Measurements from ENCODE around the gene CIAO3.

The CIAO3 gene

DNA sequence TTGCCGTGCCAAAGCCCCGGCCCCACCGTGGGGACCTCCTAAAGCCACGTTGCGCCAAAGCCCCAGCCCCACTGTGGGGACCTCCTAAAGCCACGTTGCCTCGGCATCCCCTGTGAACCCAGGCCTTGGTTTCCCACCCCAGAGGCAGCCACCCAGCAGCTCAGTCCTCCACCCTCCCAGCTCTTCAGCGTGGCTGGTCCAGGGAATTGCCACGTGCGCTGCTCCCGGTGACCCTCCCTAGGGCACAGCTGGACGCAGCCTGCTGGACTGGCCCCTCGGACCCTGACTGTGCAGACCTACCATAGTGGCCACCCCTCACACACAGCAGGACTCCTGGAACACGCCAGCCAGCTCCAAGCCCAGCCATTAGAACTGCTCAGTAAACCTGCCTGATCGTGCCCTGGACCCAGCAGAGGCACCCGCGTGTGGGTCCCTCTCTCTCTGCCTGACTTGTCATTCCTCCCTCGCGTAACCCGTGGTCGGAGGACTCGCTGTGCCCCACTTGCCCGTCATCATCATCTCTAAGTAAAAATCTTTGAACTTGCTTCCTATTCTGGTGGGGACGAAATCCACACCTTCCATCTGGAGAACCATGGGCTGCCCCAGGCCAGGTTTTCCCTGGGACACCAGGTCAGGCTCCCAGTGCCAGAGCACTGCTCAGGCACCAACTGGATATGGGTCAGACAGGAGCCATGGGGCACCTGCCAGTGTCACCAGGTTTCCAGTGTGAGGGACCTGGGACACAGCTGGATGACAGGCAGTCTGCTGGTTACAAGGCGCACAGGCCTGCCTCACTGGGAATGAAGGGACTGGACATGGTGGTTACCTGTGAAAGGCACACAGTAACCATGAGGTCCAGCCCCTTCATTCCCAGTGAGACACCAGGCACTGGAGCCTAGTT, 5.6 kb downstream of the CIAO3 start:
- DNase-seq (ENCODE audit: low read depth in 2 of 2), result no peak

GRCh38 chr16:734208-734980, 6.4 kb downstream of the CIAO3 start:
- no peak for DNase-seq (ENCODE audit: low read depth in 2 of 2)

DNA sequence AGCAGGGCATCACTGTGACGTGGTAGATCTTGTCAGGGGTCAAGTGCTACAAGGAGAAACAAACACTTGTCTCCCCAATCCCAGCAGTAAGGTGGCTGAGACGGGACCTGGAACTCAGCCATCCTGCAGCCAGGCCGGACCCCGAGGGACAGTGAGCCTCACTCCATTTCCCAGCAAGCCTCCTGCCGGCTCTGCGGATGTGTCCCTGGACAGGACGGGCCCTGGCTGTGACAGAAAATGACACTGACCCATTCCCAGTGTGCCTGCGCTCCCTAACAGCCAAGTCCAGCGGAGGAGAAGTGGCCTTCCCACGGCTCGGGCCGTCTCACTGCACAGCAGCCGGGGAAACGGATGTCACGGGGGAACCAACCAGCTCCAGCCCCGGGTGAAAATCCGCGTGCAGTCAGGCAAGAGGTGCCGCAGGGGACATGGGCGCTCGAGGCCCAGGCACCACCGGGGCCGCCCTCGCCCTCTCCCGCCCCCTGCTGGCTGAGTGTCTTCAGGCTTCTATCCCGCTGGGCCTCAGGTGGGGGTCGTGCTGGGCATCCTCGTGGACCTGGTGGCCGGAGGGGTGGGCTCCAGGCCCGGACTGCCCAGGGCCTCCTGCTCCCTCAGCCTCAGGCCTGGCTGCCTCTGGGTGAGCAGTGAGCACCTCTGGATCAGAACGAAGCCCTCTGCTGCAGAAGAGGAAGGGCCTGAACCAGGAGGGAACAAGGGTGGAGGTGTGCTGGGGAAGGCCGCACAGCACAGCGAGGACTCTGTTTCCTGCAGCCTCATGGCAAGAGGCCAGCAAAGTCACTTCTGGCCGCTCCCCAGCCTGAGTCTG, 7.2 kb downstream of the CIAO3 start:
- no peak for DNase-seq (ENCODE audit: low read depth in 2 of 2)

DNA sequence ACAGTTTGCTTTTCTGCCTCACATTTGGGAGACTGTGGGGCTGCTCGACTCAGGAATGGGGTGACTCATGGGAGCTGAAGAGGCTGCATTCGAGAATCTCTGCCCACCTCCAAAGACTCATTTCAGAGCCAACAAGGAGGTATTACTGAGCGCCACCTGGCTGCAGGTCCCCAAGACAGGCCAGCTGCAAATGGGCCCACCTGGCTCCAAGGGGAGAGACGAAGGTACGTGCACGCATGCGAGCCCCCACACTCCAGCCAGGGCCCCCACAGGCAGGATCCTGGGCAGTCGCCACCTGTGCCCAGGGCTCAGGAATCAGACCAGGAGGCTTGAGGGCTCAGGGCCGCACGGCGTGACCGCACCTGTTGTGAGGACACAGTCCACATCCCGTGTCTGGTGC, 7.9 kb downstream of the CIAO3 start:
- no peak for DNase-seq (ENCODE audit: low read depth in 2 of 2)

DNA sequence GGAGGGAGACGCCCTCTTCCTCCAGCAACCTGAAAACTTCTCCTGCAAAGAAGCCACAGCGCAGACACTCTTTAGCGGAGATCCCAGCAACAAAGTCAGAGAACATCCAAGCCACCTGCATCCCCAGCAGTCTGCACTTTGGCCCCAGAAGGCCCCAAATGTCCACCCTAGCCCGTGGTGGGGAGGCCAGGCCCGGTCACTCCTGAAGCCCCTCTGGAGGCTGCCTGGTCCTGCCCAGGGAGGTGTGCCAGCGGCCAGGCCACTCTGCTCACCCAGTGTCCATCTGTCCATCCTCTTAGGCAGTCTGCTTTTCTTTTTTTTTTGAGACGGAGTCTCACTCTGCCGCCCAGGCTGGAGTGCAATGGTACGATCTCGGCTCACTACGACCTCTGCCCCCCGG, 8.5 kb downstream of the CIAO3 start:
- DNase-seq (ENCODE audit: low read depth in 2 of 2), result no peak

DNA sequence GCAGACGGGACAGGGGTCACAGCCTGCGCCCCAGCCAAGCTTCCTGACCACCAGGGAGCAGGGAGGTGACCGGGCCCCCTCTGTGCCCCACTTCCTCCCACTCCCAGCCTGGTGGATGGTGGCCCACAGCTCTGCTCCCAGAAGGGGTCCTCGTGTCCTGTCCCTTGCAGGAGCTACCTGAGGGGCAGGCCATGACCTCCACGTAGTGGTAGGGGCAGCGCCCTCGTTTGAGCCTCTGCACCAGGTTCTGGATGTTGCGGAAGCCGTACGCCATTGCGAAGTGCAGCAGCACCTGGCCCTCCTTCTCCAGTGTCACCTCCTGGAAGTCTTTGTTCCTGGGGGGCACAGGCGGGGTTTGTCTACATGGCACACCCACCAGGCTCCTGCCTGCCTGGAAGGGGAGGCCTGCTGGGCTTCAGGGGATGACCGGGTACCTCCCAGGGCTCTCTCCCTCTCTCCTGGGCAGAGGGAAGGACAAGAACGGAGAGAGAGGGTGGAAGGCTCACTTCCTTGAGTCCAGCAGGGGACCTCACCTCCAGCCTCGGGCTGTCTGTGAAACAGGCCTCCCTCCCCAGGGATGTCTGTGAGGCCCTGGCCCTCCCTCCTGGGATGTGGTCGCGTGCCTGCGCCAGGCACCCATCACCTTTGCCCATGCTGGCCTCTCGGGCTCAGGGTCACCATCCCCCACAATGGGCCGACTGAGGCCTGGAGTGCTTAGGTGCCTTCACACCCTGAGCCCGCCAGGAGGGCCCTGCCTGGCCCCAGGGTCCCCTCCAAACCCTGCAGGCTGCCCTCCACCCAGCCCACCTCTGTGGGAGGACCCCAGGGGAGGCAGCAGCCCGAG, 9.9 kb downstream of the CIAO3 start:
- no peak for DNase-seq (ENCODE audit: low read depth in 2 of 2)

DNA sequence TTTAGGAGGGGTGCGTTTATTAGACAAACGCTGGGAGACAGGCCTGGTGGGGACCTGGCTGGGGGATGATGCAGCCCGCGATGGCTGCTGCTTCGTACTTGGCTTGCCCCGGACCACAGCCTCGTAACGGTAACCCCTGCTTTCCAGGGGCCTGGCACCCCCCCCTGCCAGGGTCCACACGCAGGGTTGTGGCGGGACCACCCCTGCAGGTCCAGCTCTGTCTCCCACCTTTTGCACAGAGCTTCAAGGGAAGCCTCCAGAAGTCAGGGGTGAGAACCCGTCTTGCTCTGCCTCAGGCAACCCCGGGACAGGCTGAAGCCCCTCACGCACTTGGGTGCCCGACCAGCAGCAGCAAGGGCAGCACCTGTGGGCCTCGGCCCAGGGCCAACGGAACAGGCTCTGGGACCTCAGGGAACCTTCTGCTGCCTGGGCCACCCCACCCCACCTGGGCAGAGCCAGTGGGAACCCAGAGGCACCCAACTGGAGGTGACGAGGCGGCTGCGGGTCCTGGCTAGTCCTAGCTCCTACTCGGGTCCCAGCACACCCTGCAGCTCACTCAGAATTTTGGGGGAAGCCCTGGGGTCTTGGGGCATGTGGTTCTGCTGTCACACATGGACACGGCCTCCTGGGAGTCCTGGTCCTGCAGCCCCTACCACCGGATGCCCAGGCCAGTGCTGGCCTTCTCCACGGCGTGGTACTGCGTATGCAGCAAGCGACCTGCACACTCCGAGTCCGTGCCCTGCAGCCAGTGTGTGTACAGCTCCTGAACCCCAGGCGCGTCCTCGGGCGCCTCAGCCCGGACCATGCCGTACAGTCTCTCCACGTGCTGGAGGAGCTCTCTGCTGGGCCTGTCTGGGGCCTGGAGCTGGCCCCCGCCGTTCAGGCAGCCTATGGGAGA, 10.8 kb downstream of the CIAO3 start:
- DNase-seq (ENCODE audit: low read depth in 2 of 2), result no peak

DNA sequence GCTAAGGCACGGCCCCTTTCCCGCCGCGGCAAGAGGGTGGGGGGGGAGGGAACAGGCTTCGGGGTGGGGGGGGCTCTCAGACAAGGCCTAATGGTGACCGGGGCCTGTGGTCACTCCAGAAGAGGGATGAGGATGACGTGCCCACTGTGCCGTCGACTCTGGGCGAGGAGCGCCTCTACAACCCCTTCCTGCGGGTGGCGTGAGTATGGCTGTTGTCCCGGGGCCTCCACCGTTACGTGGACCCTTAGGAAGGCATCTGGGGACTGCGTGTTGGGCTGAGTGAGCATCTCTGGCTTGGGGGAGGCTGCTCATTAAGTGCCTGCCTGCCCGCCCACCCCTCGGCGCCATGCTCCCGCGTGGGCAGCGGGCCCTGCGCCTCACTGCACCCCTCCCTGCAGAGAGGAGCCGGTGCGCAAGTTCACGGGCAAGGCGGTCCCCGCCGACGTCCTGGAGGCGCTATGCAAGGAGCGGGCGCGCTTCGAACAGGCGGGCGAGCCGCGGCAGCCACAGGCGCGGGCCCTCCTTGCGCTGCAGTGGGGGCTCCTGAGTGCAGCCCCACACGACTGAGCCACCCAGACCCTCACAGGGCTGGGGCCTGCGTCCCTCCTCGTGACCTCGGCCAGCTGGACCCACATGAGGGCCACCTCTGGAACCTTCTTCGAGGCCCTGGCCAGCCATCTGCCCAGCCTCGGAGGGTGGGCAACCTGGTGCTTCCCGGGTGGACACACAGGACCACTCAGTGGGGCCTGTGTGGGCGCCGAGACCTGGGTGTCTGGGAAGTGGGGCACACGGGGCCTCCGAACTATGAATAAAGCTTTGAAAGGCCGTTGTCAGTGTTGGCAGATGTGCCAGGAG, 11.7 kb downstream of the CIAO3 start:
- DNase-seq (ENCODE audit: low read depth in 2 of 2), result no peak

DNA sequence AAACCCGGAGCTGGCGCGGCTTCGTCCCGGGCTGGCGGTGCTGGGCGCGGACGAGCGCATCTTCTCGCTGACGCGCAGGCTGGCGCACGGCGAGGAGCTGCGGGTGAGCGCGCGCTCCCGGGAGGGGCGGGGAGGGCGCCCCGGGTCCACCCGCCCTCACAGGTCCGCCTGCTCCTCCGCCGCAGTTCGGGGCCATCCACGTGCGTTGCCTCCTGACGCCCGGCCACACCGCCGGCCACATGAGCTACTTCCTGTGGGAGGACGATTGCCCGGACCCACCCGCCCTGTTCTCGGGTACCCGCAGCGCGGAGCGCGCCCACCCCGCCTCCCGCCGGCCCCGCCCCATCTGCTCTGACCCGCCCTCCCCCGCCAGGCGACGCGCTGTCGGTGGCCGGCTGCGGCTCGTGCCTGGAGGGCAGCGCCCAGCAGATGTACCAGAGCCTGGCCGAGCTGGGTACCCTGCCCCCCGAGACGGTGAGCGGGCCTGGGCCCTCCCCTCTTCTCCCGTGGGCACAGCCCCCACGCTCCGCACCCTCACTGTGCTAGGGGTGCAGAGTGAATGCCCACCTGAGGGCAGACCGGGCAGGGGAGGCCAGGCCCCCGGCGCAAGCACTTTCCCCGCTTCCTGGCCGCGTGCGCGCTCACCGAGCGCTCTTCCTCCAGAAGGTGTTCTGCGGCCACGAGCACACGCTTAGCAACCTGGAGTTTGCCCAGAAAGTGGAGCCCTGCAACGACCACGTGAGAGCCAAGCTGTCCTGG, 12.5 kb downstream of the CIAO3 start:
- DNase-seq (ENCODE audit: low read depth in 2 of 2), result peak; percentile 59 to 67

- DNase-seq (ENCODE audit: low read depth in 2 of 2), result no peak
Measured at GRCh38 chr16:727291-727977, 13.4 kb downstream of the CIAO3 start.

DNA sequence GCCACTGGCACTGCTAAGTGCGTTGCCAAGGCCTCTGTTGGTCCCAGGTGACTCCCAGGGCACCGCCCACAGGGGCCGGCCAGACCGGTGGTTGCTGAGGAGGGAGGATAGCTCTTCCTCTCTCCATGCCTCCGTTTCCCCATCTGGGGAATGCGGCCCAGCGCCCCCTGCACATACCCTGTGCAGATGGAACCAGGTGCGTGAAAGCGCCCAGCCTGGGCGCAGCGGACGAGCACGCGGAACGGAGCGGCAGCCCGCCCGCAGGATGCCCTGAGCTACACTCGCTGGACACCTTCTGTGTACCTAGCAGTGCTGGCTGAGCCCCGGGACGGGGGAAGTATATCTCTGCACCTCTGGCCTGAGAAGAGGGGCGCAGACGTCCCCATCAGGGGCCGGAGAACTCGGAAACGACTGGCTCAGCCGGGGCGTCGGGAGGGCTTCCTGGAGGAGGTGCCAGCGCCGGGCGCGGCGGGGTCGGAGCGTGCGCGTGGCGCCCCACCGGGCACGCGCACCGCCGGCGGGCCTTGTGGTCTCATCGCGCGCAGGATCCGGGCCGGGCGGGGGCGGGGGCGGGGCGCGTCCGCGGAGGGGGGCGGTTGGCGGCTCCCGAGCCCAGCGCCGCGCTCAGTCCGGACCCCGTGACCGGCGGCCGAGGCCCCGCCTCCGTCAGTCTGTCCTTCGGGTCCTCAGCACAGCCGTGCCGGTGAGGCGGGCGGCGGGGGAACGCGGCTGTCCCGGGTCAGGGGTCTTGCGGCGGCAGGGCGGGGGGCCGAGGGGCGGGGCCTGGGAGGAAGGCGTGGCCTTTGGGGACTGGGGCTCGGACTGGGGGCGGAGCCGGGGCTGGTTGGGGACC, 14.1 kb downstream of the CIAO3 start, which contains the start of the genes CCDC78 and HAGHL:
CCDC78 (minus strand) TSS at position 6 of the 853 bp plus-strand sequence. CDS start 76 bp downstream, outside the sequence.
HAGHL (plus strand) TSS at position 669 of the 853 bp plus-strand sequence. CDS start 404 bp downstream, outside the sequence.
- peak in 1 of 2 donors; percentile 53 for DNase-seq (ENCODE audit: low read depth in 2 of 2)

DNA sequence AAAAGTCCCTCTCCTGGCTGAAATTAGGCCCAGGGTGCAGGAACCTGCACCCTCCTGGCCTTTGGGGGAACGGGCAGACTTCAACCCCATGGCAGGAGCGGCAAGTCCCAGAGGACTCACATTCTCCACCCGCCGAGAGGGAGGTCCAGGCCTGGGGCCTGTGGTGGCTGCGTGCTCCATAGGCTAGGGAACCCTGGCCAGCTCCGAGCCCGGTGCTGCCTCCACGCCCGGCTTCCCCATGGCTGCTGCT, 14.7 kb downstream of the CIAO3 start:
- no peak for DNase-seq (ENCODE audit: low read depth in 2 of 2)

GRCh38 chr16:725463-726187, 15.2 kb downstream of the CIAO3 start:
- DNase-seq (ENCODE audit: low read depth in 2 of 2), result no peak

DNA sequence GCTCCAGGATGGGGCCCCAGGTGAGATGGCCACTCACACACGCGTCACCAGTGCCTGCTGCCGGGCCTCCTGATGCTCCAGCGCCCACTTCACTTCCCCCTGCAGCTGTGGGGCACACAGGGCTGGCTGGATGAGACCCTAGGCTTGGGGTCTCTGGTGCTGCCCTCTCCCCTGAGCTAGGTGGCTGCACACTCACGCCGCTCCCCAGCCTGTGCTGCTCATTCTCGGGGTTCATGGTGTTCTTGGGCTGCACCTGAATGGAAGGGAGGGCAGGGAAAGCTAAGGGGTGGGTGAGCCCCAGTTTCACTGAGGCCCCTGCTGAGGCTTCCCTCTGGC, 15.8 kb downstream of the CIAO3 start:
- DNase-seq (ENCODE audit: low read depth in 2 of 2), result no peak

DNA sequence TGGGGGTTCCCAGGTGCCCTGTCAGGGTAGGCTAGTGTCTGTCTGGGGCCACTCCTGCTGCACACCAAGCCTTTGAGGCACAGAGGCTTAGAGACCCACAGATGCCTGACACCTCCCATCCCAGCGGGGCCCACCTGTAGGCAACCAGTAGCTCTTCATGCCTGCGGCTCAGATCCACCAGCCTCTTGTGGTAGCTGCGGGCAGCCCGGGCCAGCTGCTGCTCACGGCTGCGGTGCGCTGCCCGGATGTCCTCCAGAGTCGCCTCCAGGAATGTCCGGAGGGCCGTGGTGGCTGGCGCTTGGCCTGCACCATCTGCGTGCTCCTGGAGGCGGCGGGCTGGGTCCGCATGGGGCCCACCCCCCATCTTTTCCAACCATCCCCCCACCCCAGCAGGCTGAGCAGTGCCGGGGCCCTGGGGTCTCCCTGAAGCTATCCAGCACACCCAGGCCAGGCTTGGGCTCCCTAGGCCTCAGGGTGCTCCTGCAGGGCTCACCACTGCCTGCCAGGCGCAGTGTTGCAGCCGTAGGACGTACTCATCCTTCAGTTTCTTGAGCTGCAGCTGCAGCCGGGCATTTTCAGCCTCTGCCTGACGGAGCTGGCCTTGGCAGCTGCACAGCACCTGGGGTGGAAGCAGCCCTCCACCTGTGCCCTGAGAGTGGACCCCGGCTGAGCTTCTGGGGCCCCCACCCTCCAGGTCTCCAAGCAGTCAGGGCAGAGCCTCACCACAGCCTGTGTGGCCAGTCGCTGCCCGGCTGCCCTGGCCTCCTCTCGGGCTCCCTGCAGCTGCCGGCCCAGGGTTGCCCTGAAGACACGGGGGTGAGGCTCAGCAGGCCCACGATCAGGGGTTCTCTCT, 16.4 kb downstream of the CIAO3 start:
- no peak for DNase-seq (ENCODE audit: low read depth in 2 of 2)

Data from stimulated activated CD8-positive, alpha-beta memory T cell treated with anti-CD3 and anti-CD28 coated beads, Interleukin-15, amount 100 ng/mL, for 48 hours (primary cell).